A673 (cell line): ENCODE results near the gene ST3GAL4. TPM values are rescaled to one million over a fixed set of nuclear protein-coding genes. Genes with fewer than 3 reads are reported as not detected.

Source experiments
- BruUV-seq: library from RNA; stranded (reverse); fragments of 400-500 nt; replicated peaks from 2 replicates; lab custom pipeline; 2021; lab: Mats Ljungman, UMichigan
- CTCF ChIA-PET: fragments of 300-600 bp; sonication (Branson Sonifier 250); formaldehyde crosslinking; loops from one replicate; lab custom pipeline; 2022; ENCODE audit warnings: antibody characterized with exemption; lab: Charles Lee
- POLR2A ChIA-PET: fragments of 300-600 bp; sonication (Branson Sonifier 250); formaldehyde crosslinking; loops from one replicate; lab custom pipeline; 2022; ENCODE audit warnings: antibody characterized with exemption; ENCODE audit not compliant: low non-redundant PET; lab: Charles Lee
- DNase-seq: peaks from one replicate; pipeline ENCODE4 v3.0.0-alpha.2; 2015; ENCODE audit warnings: low spot score
- H3K27ac ChIP-seq: fragments of 200-600 bp; sonication (generic); 2 replicates; pipeline ENCODE4 v1.5.1; 2016; ENCODE audit warnings: mixed run types, low read depth, mild to moderate bottlenecking, mixed read lengths, antibody characterized with exemption, low read length; ENCODE audit not compliant: poor library complexity, severe bottlenecking
- H3K27me3 ChIP-seq: fragments of 200-600 bp; sonication (generic); replicated peaks from 2 replicates; pipeline ENCODE4 v1.6.1; 2017; ENCODE audit warnings: mixed run types, low read depth, mild to moderate bottlenecking, mixed read lengths, antibody characterized with exemption, low read length; ENCODE audit not compliant: insufficient read depth, poor library complexity
- H3K36me3 ChIP-seq: fragments of 200-600 bp; sonication (generic); 2 replicates; pipeline ENCODE4 v1.6.1; 2016; ENCODE audit warnings: mixed run types, mild to moderate bottlenecking, mixed read lengths, antibody characterized with exemption, low read length; ENCODE audit not compliant: insufficient read depth, poor library complexity, severe bottlenecking
- H3K4me1 ChIP-seq: fragments of 200-600 bp; sonication (generic); 2 replicates; pipeline ENCODE4 v1.6.1; 2017; ENCODE audit warnings: mixed run types, mild to moderate bottlenecking, mixed read lengths, antibody characterized with exemption, low read length; ENCODE audit not compliant: insufficient read depth, poor library complexity, severe bottlenecking
- H3K4me3 ChIP-seq: fragments of 200-600 bp; sonication (generic); 2 replicates; pipeline ENCODE4 v1.5.1; 2016; ENCODE audit warnings: low read depth, mixed run types, mild to moderate bottlenecking, mixed read lengths, low read length; ENCODE audit not compliant: poor library complexity, severe bottlenecking
- H3K9me3 ChIP-seq: fragments of 200-600 bp; sonication (generic); 2 replicates; pipeline ENCODE4 v1.6.1; 2016; ENCODE audit warnings: mixed run types, low read depth, mild to moderate bottlenecking, mixed read lengths, antibody characterized with exemption, low read length; ENCODE audit not compliant: poor library complexity, severe bottlenecking
- EZH2 ChIP-seq: fragments of 200-600 bp; sonication (generic); IDR thresholded peaks from 2 replicates; pipeline ENCODE4 v1.6.1; 2017; ENCODE audit warnings: borderline replicate concordance, low read depth, mild to moderate bottlenecking, mixed read lengths, antibody characterized with exemption, low read length; ENCODE audit not compliant: poor library complexity, severe bottlenecking
- intact Hi-C: fragments of 100-400 bp; cut with micrococcal nuclease; formaldehyde crosslinking; loops from one replicate; pipeline ENCODE4 v1.10.0; 2022; ENCODE audit not compliant: unreplicated experiment
- total RNA-seq: library from RNA; stranded (reverse); gene quantifications from 2 replicates; pipeline ENCODE4 v1.2.3, GENCODE V29; 2021
- TF ChIP-seq, protein P1 (sequence below): fragments of 300-800, 200-600 bp; sonication (generic); conservative IDR thresholded peaks from 2 replicates; pipeline ENCODE4 v1.5.1; 2017; ENCODE audit warnings: low read depth, mild to moderate bottlenecking, antibody characterized with exemption, low read length, moderate library complexity, mixed read lengths

ST3GAL4 gene
- total RNA-seq, 1 experiment from 2014 or later = 29.9 TPM

DNA sequence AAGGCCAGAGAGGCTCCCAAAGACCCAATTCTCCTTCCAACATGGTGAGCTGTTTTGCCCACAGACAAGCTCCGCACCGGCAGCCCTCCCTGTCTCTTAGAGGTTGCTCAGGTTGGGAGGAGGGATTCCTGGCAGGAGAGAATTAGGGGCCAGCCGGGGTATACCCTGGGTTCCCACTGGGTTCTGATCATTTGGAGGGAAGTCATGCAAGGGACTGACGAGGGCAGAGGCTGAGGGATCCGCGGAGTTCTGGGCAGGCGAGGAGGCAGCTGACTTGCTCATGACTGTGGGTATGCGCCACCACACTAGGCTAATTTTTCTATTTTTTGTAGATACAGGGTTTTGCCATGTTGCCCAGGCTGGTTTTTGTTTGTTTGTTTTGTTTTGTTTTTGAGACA lies 4.6 kb downstream of the ST3GAL4 start:
- ChIA-PET CTCF (interaction anchor here (0.9 kb wide), 1 partner anchor 81 kb away, joined by 3 read pairs; no protein-coding TSS in a partner anchor), POLR2A (no interaction called here)
- no peaks in the 10 kb centered on the region for H3K36me3 ChIP-seq
- H3K27ac ChIP-seq = peak overlapping the region; percentile 3
- H3K9me3 ChIP-seq = no peaks in the 10 kb centered on the region
- peaks cover 27% of the 10 kb centered on the region for H3K4me1 ChIP-seq
- TF ChIP-seq, protein P1, sequence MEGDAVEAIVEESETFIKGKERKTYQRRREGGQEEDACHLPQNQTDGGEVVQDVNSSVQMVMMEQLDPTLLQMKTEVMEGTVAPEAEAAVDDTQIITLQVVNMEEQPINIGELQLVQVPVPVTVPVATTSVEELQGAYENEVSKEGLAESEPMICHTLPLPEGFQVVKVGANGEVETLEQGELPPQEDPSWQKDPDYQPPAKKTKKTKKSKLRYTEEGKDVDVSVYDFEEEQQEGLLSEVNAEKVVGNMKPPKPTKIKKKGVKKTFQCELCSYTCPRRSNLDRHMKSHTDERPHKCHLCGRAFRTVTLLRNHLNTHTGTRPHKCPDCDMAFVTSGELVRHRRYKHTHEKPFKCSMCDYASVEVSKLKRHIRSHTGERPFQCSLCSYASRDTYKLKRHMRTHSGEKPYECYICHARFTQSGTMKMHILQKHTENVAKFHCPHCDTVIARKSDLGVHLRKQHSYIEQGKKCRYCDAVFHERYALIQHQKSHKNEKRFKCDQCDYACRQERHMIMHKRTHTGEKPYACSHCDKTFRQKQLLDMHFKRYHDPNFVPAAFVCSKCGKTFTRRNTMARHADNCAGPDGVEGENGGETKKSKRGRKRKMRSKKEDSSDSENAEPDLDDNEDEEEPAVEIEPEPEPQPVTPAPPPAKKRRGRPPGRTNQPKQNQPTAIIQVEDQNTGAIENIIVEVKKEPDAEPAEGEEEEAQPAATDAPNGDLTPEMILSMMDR = no peak
- TF ChIP-seq EZH2 = no peak
- no TSS peak for BruUV-seq
- no peak overlapping the region for H3K4me3 ChIP-seq
- no peak for DNase-seq
- intact Hi-C loops = no loop called here
- H3K27me3 ChIP-seq = no peaks in the 10 kb centered on the region

DNA sequence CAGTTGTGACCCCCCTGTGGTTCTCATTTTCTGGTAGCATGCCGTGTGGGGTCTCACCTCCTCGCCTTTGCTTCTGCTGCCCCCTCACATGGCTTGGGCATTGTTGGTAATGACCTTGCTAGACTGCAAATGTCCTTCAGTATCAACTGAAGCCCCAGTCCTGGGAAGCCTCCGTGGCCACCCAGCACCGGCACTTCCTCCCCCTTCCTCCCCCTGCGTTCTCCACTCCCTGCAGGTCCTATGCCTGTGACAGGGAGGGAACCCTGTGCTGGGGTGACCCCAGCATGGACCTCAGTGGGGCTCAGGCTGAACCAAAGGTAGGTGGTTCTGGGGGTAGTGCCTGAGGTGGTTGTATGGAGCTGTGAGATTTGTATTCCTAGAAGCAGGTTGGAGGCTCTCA lies 5.9 kb downstream of the ST3GAL4 start:
- Histone ChIP-seq H3K36me3 (no peaks in the 10 kb centered on the region), H3K27me3 (no peaks in the 10 kb centered on the region), H3K4me1 (peaks cover 24% of the 10 kb centered on the region), H3K4me3 (no peak overlapping the region), H3K9me3 (no peaks in the 10 kb centered on the region), H3K27ac (no peak overlapping the region)
- intact Hi-C loops = no loop called here
- DNase-seq = no peak
- no peak for TF ChIP-seq EZH2
- TF ChIP-seq, protein P1 = no peak
- no TSS peak for BruUV-seq
- ChIA-PET CTCF (no interaction called here), POLR2A (no interaction called here)

DNA sequence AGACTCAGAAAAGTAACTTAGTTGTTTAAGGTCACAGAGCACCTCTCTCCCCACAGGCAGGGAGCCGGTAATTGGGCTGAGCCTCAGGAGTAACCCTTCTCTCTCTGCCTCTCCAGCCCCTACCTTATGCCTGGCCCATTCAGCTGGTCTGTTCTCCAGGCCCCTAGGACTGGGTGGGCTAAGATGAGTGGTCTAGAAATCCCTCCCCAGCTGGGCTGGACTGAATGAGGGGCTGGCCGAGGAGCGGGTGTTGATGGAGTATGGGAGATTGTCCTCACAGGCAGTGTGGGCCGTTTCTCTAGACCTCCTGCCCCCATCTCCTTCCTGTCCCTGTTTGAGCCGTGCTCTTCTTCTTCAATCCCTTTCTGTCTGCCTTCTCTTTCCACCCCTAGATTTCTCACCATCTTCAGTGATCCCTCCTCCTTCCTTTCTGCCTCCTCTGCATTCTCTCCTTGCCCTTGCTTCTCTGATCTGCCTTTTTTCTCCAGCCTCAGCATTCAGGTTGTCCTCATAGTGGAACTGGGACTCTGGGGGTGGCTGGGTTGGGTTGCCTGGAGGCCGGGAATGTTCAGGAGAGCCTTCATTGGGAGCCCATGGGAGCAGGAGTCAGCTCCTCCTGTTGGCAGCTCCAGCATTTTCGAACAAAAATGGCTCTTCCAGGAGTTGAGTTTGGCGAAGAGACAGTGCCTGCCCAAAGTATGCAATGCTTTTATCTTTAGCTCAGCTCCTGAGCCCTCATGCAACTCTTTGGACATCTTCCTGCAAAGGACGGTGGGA lies 7.6 kb downstream of the ST3GAL4 start:
- no peaks in the 10 kb centered on the region for H3K27me3 ChIP-seq
- H3K27ac ChIP-seq = no peak overlapping the region
- DNase-seq = no peak
- H3K9me3 ChIP-seq = no peaks in the 10 kb centered on the region
- no peaks in the 10 kb centered on the region for H3K36me3 ChIP-seq
- H3K4me3 ChIP-seq = no peak overlapping the region
- POLR2A ChIA-PET = no interaction called here
- peaks cover 17% of the 10 kb centered on the region for H3K4me1 ChIP-seq
- intact Hi-C loops = no loop called here
- CTCF ChIA-PET = no interaction called here
- TF ChIP-seq, protein P1 = no peak
- no peak for TF ChIP-seq EZH2
- BruUV-seq = no TSS peak
